GM21529 (cell line): ENCODE measurements around the gene MAPK10.
A peak's percentile ranks its signal among the peaks of the same experiment; 100 is the strongest.

Source experiments
- ATAC-seq: cut with Tn5 transposase; IDR thresholded peaks from one replicate; pipeline ENCODE4 v1.9.1; 2021; ENCODE audit not compliant: unreplicated experiment

The MAPK10 gene

DNA sequence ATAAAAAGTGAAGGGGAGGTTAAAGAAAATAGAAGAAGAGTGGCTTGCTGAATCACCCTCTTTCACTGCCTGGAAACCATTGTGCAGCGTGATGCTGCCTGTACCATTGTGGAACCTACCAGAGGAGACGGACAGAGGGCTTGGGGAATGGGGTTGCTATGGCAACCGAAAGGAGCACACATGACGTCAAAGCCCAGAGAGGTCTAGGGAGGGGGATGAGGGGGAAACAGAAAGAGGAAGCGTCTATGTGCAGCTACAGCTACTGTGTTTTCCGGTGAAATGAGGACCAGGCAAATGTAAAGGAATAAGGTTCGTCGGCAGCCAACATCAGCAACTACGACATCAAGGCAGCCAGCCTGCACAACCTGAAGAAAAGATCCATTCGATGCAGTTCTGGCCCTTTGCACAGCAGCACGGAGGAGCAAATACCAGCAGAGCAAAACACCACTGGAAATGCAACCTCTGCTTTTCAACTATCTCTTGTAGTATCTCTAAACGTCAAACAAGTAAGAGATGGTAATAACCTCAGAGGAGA, at the start of gene MAPK10:
Gene MAPK10 (minus strand): TSS at position 110 of the 535 bp plus-strand sequence.
- ATAC-seq, result peak; percentile 99

DNA sequence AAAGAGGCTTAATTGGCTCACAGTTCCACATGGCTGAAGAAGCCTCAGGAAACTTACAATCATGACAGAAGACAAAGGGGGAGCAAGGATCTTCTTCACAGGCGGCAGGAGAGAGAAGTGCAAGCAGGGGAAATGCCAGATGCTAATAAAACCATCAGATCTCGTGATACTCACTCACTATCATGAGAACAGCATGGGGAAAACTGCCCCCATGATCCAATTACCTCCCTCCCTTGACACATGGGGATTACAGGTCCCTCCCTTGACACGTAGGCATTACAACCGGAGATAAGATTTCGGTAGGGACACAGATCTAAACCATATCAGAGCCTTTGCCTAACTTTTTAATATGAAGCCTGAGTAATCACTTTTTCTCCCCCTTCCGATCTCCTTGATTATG, 43.7 kb upstream of the MAPK10 start:
- no peak for ATAC-seq

DNA sequence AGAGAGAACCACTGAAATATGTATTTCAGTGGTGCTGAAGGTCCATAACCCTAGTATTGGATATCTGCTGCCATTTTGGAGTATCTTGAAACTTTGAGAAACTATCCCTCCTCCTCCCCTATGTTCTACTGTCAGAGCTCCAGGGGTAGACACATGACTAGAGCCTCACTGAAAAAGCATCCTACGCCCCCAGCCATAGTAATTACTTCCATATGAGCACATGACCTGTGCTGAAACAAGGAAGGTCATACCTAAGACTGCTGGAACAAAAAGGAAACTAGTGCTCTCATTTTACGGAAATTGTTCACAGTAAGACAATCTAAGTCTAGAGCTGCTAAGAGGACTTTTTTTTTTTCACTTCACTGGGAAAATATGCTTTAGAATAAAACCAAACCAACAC, 42.0 kb upstream of the MAPK10 start:
- no peak for ATAC-seq

DNA sequence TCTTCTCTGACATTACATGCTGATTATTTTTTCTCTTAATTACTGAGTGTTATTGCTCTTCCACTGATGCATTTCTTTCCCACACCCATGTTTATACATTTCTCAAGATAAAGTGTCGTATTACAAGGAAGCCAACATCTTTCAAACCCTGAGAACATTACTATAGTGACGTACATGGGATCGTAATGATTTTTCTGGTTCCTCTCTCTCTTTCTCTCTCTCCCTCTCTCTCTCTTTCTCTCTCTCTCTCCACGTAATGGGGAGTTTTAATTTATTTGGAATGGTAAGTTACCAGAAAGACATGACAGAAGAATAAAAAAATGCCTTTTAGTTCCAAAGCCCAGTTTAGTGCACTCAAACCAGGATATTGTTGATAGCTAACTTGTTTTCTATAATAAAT, 40.4 kb upstream of the MAPK10 start:
- ATAC-seq, result no peak

DNA sequence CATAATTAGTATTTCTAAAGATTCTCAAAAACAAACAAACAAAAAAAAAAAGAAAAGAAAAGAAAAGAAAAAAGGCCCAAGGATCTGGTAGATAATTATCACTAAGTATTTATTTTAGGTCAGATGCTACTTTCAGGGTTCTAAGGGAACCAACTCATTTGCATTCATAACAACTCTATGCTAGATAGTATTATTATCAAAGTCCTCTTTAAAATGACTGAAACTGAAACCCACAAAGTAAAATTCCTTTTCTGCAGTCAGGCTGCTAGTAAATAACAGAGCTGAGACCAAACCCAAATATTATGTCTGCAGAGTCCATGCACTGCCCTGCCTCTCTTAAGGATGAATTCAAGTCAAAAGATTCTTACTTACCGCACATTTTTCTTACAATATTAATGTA, 38.3 kb upstream of the MAPK10 start:
- ATAC-seq, result peak; percentile 80

DNA sequence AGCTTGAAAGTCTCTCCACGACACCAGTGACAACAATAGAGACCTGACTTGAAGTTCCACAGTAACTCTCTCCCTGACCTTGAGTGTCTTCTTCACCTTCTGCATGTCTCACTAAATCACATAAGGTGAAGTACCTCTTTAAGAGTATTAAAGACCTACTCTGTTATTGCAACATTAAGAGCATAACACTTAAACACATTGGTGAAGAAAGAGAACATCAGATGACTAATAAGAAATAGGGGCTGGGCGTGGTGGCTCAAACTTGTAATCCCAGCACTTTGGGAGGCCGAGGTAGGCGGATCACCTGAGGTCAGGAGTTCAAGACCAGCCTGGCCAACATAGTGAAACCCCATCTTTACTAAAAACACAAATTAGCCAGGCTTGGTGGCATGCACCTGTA, 33.9 kb upstream of the MAPK10 start:
- no peak for ATAC-seq

DNA sequence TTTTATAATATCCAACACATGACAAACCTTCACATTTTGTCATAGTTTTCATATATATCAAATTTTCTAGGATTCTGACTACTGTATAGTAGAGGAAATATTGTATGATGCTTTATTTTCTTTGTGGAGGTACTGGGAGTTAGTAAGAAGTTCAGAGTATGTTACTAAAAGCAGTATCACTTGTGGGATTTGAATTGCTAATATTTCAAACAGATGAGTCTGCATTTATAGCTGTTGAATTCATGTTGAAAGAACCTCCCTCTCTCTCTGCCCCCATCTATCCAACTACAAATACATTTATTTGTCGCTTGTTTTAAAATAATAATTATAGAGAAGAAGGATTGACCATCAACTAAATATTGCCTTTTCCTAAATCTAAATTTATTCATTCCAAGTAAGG, 29.8 kb upstream of the MAPK10 start:
- no peak for ATAC-seq

DNA sequence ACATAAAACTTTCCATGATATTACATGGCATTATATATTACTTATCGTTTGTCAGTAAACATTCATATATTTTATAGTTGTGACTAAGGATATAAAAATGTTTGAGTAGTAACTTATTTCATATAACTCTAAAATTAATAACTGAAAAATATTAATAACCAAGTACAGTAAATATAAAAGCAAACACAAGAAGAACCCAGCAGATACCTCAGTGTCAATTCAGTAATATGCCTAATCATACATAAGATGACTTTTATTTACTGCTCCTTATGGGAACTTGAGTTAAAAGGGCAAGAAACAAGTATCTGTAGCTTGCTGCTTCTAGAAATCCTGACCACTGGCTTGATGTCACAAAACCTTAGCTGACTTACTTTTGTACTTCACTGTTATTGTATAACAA, 28.4 kb upstream of the MAPK10 start:
- no peak for ATAC-seq

DNA sequence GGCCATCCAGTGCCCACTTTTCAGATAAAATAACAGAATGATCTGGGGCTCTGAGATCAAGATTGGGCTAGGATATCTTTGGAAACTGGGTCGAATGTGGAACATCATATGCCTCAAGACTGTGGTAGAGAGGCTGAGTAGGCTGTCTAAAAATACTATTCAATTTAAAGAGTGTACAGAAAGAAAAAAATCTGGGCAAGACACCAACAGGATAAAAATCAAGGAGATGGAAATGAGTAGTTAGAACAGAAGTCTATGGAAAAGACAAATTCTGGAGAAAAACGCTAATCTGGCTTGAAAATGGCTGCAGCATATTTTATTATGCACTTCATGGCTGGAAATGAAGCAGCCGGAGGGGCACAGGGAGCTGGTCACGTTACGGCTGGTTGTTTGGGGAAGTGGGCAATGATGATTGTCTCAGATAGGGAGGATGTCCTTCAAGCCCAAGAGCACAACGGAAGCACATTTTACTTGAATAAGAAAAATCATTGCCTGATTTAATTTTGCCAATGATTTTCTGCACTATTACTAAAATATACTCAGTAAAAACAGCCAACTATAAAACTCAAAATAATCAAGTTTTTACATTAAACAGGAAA, 27.1 kb upstream of the MAPK10 start:
- ATAC-seq, result no peak

DNA sequence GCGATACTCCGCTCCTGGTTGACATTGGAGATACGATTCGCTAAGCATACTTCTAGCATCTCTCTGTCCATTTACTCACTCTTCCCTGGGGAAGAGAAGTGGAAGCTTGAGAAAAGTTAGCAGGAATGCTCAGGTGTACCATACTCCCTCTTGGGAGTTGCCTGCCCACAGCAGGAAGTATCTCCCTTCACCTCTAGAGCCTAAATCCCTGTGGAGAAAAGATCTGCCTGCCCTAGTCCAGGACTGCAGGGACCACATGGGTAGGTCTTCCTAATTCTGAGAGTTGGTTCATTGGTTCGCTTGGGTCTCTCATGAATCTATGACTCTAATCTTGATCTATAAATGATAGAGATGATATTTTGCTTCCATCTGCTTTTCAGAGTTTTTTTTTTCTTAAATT, 26.3 kb upstream of the MAPK10 start:
- ATAC-seq, result no peak

DNA sequence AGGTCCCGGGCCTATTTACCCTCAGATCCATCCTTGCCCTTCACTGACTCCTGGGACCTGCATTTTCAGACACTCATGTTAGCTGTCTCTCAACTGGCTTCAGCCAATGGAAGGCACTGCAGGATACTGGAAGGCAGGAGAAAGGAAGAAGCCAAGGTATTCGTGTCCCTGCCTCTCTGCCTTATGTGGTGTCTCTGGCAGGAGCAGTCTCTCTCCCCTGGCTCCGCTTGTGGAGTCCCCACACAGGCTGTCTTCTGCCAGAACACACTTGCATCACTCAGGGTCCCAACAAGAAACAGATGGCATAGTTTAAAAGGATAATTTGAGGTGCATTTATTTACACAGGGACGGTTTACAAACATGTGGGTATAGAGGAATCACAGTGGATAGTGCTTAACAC, 21.6 kb upstream of the MAPK10 start:
- no peak for ATAC-seq

DNA sequence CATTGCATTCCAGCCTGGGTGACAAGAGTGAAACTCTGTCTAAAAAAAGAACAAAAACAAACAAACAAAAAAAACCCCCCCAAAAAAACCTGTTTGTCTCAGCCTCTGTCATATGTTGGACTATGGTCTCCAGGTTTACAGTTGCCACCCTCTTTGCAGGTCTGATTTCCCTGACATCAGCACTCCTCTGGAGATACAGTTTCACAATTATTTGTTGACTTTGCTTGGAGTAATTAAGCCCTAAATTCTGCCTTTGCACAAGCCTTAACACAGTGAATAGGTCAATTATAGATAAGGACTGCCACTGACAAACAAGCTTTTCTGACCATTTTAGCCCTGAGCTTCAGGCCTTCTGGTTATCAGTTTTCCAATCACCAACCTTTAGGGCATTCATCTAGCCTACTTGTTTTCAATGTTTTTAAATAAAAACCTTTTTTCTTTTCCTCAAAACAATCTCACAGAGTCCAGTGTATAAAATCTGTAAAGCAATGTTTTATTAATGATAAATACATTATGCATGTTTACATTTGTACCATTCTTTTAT, 20.4 kb upstream of the MAPK10 start:
- no peak for ATAC-seq

DNA sequence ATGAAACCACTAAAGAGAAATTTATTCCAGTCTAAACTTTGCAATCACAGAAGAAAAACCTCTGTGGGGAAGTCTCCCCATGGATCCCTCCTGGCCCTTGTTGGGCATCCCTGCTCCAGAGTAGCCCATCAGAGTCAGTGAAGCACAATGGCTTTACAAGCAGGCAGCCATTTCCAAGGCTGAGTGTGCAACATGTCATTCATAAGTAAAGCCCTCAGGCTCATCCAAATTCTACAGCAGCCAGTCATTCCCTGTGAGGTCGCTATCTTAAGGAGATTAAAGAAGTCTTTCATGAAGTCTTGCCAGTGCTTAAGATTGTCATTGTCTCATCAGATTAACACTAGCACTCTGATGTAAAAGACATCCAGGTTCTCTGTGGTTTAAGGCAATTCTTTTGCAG, 17.0 kb upstream of the MAPK10 start:
- no peak for ATAC-seq

DNA sequence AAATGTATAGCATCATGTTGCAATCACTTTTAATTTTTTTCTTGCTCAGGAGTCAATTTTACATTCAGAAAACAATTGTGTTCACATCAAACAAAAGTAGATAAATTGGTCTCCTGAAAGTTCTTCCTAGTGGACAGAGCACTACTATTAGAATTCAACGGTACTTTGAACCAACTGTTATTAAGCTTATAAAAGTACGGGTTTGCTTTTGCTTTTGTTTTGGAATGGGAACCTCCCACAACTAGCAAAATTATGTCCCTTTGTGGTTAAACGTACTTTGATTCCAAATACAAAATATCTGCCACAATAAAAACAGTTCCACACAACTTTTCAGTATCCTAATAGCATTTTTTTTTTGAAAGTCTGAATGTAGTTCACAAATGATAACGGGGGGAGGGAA, 8.6 kb upstream of the MAPK10 start:
- ATAC-seq, result no peak

DNA sequence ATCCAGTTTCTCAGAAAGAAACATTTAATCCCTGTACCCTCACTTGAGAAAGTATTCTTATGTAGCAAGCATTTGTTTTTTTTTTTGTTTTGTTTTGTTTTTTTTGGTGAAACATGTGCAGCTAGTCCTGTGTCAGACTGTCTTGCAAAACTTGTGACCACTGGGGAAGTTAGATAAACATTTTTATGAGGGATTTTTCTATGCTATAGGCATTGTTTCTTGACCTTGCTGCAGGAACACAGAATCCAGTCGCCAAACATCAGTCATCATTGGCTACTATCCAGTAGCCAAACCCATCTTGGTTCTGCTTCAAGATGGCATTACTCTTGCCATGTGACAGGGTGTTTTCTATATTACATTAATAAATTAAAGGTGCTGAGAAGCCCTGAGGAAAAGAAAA, 7.7 kb upstream of the MAPK10 start:
- ATAC-seq, result no peak

DNA sequence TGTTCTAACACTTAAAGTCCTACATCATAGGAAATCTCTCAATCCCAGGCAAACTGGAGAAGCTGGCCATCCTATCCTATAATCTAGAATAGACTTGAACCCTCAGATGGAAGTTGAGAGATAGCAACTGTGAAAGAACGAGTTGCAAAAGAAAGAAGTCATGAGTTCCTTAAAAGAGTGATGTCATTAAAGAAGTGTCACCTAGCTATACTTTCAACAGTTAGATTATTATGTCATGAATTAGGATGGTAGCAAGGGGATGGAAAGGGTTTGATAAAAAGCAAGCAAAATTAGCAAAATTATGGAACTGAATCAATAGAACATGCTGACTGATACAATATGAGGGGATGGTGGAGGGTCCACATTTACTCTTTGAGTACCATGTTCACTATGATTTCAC, 7.1 kb upstream of the MAPK10 start:
- no peak for ATAC-seq

DNA sequence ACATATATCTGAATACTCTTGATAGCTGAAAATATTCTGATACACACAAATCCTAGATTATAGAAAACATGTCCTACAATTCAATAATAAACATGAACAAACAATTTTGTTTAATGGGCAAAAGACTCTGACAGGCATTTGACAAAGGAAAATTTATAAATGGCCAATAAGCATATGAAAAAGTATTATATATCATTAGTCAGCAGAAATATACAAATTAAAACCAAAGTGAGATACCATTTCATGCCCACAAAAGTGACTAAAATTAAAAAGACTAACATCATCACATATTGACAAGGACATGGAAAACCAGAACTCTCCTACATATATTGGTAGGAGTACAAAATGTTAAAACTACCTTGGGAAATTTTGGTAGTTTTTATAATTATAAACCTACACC, 2.7 kb upstream of the MAPK10 start:
- no peak for ATAC-seq

DNA sequence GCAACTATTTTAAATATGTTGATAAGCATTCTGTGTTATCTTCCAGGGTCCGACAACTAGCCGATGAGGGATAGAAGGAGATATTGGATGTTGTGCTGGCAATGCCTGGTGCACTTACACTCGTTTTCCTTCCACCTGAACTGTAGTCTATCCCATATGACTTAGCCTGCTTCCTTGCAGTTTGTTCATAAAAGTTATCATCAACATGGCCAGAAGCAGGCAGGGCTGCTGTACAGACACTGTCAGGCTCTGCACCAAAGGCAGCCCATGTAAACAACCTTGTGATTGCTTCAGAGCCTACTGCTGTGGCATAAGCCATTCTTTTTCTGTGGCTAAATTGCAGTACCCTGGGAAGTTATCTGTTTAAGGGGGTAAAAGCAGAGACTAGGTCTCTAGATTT, 1.6 kb downstream of the MAPK10 start:
- ATAC-seq, result no peak

DNA sequence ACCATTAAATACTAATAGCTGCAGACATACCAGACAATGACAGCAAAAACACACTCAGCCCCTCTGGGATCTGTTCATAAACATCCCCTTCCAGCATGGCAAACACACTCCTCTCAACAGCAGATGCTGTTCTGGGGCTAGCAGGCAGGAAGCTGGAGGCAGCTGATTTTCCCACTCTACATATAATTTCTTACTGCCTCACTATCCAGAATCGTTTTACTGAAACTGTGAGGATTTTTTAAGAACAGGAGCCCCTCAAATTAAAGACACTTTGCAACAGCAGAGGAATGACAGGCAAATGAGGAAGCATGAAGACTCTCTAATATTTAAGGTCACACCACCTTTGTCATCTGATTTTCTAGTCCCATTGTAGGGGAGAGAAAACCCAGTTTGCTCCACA, 2.2 kb downstream of the MAPK10 start:
- no peak for ATAC-seq

DNA sequence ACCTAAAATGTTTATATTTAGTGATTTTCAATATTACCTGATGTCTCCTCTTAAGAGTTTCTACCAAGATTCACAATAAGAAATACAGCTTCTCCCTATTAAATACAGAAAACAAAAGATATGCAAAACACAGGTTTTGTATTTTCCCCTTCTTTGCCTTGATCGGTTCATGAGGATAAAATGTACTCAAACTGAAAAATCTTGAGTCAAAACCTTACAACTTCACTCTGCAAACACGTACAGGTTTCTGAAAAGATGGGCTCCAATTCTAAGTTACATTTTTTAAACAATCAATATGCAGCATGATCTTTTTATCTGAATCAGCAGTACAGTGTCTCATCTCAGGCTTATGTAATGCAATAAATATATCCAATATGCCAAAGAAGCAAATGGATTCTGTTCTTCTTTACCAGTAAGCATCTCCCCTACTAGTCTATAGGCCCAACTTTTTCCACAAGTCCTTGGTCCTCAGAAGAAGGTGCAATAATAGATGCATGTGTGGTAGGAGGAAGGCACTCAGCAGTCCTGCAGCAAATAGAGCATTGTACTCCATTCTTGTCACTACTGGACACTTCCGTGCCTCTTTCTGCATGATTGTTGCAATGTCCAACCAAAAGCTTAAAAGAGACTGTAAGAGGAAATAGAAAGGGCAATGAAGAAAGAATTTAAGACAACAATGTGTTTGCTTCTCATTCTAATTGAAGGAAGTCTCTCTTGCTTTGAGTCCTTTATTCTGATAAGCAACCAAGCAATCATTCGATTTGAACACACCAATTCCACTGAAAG, 3.2 kb downstream of the MAPK10 start:
- no peak for ATAC-seq

DNA sequence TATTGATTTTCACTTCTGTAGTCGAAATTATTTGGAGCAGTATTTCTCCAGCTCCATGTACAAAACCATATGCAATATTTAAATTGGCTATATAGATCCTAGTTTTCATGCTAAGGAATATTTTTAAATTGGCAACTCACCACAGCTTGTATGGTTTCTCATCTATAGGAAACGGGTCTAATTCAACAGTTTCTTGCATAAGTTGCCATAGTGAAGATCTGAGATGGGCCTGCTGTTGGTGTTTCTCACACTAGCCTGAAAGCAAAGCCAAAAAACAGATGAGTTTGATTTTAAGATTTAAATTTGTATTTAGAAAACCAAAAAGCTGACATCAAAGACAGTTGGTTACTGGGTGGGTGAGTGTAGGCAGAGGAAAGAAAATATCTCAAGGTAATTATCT, 5.5 kb downstream of the MAPK10 start:
- ATAC-seq, result no peak

DNA sequence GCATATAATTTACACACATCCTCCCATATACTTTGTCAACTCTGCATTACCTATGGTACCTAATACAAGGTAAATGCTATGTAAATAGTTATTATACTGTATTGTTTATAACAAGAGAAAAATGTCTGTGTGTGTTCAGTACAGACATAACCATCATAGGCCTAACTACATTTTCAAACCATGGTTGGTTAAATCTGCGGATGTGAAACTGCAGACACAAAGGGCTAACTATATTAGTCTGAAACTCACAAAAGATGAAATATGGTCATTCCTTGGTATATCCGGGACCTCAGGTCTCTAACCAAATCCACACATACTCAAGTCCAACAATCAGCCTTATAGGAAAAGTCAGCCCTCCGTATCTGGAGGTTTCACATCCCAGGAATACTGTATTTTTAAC, 13.5 kb downstream of the MAPK10 start:
- no peak for ATAC-seq
